ENCODE measurements around the gene RILP.

Gene RILP

GRCh38 chr17:1605681-1606351, 43.9 kb downstream of the RILP start:
- in situ Hi-C loops (cut with HindIII; ENCODE audit: low sequenced_read_pairs) = loop anchor here (5.0 kb wide), 1 partner anchor 99 kb away; no protein-coding TSS in a partner anchor

- in situ Hi-C loops (cut with HindIII; ENCODE audit: low sequenced_read_pairs) = loop anchor here (5.0 kb wide), 1 partner anchor 98 kb away; no protein-coding TSS in a partner anchor
These were observed 44.7 kb downstream of the RILP start for GRCh38 chr17:1604831-1605528.

GRCh38 chr17:1601571-1601970, 48.1 kb downstream of the RILP start:
- in situ Hi-C loops (cut with HindIII; ENCODE audit: low sequenced_read_pairs) = no loop called here

GRCh38 chr17:1598399-1599095, 51.1 kb downstream of the RILP start:
- in situ Hi-C loops (cut with HindIII; ENCODE audit: low sequenced_read_pairs) = no loop called here

- in situ Hi-C loops (cut with HindIII; ENCODE audit: low sequenced_read_pairs) = no loop called here
These were observed 51.8 kb downstream of the RILP start for GRCh38 chr17:1597861-1598342.
